GM18505 (cell line): ENCODE results near the gene HERC2.
"Not testable (repeated sequence)": the region's sequence is repeated elsewhere in the genome, so short reads cannot be mapped to it uniquely, and the experiment has no call there.

Experiments used
- ATAC-seq: cut with Tn5 transposase; IDR thresholded peaks from one replicate; pipeline ENCODE4 v1.9.1; 2021; ENCODE audit not compliant: unreplicated experiment
- POLR2A ChIP-seq: IDR thresholded peaks from 4 replicates; pipeline ENCODE4 v1.6.1; 2011; ENCODE audit warnings: borderline replicate concordance; ENCODE audit not compliant: insufficient read depth, insufficient read length; ENCODE audit errors: extremely low read depth

Gene HERC2

DNA sequence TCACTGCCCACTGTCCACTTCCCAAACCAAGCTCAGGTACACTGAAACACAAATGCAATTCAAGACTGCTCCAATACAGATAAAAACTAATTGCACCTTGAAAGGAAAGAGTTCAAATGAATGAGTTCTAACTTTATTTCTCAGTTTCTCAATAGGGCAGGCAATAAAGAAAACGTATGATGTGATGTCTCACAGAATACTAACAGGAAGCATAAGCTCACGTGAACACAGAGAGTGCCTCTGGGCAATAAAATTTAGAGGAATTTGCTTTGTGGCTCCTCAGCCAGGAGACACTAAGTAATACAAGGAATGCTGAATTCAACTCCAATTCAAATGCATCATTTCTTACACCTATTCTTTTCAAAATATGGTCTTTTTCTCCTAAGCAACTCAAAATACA lies 140.6 kb downstream of the HERC2 start:
- ATAC-seq = no peak
- no peak for TF ChIP-seq POLR2A

DNA sequence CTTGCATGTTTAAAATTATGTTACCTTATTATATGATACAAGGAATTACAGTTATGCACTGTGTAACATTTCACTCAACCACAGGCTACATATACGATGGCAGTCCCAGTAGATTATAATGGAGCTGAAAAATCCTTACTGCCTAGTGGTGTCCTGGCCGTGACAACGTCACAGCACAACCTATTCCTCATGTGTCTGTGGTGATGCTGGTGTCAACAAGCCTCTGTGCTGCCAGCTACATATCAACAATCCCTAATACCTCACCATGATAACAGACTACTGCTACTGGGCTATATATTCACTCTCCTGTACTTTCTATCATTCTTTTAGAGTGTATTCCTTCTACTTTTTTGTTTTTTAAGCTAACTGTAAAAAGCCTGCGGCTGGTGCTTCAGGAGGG lies 142.7 kb downstream of the HERC2 start:
- ATAC-seq = no peak
- no peak for TF ChIP-seq POLR2A

DNA sequence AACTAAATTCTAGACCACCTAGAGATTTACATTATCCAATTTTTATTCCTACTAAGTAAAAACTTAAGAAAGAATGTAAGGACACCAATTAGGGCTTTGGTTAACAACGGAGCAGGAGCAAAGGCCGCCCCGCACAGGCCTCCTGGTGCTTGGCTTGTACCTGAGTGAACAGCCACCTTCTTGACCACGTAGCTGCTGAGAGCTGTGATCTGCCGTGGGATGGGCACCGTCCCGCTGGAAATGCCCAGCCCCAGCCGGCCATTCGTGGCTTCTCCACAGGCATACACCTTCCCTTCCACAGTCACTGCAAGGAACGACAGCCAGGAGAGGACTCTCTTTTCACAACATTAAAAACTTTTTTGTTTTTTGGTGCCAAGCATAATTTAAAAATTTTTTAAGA lies 143.3 kb downstream of the HERC2 start:
- TF ChIP-seq POLR2A = no peak
- no peak for ATAC-seq

DNA sequence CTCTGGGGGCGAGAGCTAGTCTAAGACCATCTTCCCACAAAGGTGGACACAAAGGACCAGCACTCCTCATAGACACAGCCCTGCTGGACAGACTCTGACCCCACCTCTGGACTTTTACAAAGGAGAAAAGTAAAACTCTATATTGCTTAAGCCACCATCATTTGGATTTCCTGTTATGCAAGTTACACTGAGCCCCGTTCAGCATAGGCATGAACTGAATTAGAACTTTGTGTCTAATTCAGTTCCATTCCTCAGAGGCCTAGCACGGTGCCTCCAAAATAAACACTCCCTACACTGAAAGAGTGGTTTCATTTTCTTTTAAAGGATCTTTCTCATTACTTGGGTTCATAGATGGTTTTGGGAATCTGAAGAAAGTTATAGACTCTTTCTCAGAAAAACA lies 143.7 kb downstream of the HERC2 start:
- ATAC-seq = no peak
- TF ChIP-seq POLR2A = no peak

DNA sequence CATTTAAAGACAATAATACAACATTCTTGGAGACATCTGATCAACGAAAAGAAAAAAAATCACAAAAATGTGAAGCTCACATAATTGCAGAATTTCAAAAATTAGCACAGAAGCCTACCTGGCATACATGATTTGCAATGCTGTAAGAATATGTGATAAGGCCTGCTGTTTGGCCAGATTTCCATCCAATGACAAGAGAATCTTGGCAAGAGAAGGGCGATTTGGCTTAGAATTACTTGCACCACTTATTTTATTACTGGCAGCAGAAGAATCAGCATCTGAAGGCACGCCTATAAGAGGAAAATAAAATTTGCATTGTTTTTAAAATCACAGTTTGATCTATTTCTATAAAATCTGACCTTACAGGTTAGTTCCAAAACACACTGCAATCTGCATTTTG lies 152.6 kb downstream of the HERC2 start:
- TF ChIP-seq POLR2A = no peak
- no peak for ATAC-seq

DNA sequence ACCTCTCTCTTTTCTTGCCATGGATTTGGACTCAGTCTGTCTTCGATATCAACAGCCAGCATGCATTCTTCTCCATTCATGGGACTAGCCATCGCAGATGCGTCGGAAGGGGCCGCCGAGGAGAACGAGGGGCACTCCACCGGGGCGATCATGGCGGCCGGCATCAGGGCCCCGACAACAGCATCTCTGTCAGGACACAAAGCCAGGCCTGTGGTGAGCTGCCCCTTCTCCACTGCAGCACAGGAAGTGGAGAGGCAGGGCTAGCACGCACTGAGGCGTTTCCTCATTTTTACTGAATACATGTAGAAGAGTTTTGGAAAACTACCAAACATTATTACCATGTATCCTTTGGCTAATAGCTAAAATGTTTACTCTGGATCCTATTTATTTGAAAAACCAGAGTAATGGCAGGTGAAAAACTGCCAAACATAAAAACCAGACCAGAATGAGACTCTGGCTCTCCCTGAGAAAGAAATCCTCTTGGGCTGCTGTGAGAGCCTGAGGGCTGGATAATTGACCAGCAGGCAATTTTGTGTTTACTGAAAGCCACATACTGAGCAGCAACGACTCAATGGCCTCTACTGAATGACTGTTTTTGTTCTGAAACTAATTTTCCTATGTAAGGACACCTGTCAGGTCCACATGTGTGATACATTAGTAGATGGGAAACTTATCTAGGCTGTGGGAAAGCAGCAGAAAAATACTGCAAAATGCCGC lies 153.4 kb downstream of the HERC2 start:
- ATAC-seq = not testable (repeated sequence)

DNA sequence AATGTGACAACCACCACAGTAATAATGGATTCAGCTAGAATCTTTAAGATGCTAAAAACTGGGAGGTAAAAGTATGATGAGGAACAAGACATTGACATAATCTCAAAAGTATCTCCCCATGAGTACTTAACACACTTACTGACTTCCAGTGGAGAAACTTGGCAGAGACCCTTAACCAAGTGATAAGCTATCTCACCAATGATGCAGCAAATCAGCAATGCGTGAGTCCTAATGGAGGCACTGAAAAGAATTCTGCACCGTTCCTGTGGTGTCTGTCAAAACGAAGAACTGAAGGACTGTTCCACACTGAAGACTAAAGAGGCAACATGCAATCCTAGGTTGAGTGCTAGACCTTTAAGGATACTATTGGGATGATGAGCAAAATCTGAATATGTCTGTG lies 154.9 kb downstream of the HERC2 start:
- ATAC-seq = no peak
- TF ChIP-seq POLR2A = no peak

DNA sequence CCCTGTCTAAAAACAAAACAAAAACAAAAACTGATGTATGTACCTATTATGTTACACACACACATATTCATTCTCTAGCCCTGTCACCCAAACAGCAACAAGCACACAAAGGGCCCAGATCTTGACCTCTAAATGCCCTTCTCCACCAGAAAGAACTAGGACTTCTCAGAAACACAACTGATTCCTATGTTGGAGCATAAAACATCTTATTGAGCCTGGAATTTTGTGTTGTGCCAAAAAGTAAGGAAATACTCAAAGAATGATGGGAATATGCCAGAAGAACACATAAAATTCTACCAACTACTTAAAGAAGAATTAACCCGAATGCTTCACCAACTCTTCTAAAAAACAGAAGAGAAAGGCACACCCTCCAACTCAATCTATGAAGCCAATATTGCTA lies 156.2 kb downstream of the HERC2 start:
- TF ChIP-seq POLR2A = no peak
- no peak for ATAC-seq

DNA sequence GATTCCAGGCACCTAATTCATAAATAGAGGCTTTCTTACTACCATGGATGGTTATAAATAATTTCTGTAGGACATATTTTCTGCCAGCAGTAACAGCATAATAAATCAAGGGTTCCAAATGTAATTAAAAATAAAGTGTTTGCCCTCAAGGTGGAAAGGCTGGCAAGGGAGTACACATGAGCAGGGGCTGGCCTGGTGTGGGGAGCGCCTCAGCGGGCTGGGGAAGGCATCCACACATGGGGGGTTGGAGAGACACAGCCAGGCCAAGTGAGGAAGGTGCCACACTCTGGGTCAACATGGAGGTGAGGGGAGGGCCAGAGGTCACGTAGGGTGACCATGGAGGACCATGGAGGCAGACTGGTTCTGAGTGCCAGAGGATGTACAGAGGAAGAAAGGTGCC lies 157.1 kb downstream of the HERC2 start:
- no peak for TF ChIP-seq POLR2A

DNA sequence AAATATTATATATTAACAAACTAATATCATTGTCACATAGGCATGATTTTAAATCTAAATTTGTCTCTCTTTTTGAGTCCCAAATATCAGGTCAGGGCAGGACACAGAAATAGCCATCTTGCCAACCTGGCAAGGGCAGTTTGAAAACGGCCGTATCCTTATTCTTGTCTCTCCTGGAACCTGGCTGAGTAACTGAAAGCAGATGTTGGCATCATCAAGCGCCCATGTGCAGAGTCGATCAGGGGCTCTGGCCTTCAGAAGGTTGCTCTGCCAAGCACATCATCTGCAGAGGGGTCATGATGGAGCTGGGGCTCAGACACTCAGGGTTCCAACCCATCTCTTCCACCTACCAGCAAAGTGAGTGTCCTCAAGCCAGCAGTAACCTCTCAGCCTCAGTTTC lies 167.7 kb downstream of the HERC2 start:
- no peak for TF ChIP-seq POLR2A
- no peak for ATAC-seq

More for the DNA sequence above, 157.1 kb downstream of the HERC2 start:
- no peak for ATAC-seq

DNA sequence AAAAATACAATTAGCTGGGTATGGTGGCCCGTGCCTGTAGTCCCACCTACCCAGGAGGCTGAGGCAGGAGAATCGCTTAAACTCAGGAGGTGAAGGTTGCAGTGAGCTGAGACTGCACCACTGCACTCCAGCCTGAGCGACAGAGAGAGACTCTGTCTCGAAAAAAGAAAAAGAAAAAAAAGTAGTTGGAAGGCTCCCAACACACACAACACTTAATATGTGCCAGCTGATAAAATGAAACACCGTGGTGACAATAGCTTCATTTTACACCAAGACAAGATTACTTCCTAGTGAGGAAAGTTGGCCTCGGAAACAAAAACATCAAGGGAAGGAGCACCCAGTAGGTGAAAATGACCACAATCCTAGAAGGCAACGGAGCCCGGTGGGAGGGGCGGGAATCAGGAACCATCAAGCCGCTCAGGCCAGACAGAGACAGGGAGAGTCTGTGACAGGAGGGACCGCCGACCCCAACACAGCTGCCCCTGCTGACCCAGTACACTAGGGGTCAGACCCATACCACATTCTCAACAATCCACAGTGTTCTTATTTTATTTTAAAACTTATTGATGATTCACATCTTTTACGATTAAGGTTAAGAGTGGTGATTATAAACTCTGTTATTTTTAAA lies 168.4 kb downstream of the HERC2 start:
- TF ChIP-seq POLR2A = no peak
- no peak for ATAC-seq

DNA sequence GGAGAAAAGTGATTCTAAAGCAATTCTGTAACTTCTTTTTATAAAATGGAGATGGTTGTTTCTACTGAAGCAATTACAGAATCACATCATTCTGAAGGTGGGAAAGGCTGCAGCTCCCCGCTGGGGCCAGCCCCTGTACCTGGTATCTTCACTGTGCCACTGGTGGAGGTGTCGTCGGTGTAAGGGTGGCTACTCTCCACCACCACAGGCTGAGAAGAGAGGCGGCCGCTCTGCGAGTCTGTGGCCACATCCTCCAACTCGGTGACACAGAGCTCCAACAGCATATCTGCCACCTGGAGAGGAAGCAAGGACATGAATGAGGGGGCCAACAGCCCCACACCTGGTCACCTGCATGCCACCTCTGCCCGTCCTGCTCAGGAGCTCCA lies 169.4 kb downstream of the HERC2 start:
- not testable (repeated sequence) for ATAC-seq

DNA sequence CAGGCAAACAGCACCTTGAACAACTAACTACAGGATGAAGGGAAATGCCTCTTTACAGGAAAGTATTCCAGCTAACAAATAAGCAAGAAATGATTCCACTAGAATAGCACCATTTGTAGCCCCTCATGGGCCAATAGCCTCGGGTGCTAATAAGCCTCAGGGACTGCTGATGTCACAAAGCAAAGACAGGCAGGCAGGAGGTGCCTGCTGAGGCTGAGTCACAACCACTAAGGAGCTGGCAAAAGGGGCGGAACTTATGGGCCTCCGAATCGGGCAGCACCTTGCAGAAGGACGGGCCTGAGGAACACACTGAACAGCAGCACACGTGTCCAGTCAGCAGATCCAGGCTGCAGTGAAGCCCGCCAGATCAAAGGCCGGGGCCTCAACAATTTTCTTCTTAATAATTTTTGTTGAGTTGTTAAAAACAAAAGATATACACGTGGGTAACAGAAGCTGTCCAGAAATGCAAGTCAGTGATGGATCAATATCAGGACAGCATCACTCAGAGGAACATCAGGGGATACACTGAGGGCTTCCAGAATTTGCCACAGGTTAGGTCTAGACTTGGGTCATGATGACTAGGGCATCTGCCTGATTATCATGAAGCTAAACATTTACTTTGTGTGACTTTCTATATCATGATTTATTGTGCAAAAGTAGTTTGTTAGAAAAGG lies 170.0 kb downstream of the HERC2 start:
- not testable (repeated sequence) for ATAC-seq

DNA sequence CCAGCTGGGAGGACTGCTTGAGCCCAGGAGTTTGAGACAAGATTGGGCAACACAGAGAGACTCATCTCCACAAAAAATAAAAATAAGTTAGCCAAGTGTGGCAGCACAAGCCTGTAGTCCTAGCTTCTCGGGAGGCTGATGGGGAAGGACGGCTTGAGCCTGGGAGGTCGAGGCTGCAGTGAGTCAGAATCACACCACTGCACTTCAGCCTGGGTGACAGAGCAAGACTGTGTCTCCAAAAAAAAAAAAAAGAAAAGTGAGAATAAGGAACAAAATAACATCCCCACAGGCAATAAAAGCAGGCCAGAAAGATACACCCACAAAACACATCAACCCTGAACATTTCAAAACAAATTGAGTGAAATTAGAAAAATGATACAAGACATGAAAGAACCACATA lies 174.2 kb downstream of the HERC2 start:
- no peak for TF ChIP-seq POLR2A
- no peak for ATAC-seq

DNA sequence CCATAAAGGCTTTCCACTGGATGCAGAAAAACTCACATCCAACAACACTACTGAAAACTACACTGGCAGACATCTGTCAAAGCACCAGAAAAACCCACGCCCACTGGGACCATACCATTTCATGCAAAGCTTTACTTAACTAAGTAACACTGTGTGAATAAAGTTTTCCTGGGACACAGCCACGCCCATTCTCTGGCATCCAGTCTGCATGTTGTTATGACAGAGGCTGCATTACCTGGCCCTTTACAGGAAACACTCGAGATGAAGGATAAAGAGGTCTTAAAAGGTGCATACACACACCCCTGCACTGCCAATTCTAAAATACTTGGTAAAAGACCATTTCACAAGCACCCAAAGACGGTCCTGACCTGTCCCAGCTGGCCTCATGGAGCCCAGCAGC lies 176.6 kb downstream of the HERC2 start:
- ATAC-seq = not testable (repeated sequence)

DNA sequence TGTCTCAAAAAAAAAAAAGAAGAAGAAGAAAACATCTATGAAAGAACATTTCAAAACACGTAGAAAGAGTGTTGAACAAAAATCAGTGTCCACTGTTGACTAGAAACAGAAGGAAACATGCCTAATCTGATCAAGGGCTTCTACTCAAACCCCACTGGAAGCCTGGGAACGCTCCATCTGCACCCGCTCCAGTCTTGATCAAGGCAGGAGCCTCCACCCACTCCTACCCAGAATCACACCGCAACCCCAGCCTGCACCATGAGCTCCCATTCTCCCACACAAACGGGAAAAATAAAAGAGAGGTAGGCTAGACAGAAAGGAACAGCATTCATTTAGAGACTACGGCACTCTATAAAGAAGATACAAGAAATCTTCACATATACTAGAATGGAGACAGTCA lies 181.9 kb downstream of the HERC2 start:
- no peak for TF ChIP-seq POLR2A

DNA sequence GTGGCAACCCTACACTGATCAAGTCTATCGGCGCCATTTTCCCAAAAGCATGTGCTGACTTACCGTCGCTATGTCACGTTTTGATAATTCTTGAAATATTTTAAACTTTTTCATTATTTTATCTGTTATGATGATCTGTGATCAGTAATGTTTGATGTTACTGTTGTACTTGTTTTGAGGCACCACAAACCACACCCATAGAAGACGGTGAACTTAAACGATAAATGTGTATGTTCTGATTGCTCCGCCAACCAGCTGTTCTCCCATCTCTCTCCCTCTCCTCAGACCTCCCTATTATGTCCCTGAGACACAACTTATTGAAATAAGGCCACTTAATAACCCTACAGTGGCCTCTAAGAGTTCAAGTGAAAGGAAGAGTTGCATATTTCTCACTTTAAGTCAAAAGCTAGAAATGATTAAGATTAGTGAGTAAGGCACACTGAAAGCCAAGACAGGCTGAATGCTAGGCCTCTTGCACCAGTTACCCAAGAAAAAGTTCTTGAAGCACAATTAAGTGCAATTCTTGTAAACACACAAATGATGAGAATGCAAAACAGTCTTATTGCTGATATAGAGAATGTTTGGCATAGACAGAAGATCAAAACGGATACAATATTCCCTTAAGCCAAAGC lies 184.5 kb downstream of the HERC2 start:
- not testable (repeated sequence) for ATAC-seq

More for the DNA sequence above, 181.9 kb downstream of the HERC2 start:
- no peak for ATAC-seq

DNA sequence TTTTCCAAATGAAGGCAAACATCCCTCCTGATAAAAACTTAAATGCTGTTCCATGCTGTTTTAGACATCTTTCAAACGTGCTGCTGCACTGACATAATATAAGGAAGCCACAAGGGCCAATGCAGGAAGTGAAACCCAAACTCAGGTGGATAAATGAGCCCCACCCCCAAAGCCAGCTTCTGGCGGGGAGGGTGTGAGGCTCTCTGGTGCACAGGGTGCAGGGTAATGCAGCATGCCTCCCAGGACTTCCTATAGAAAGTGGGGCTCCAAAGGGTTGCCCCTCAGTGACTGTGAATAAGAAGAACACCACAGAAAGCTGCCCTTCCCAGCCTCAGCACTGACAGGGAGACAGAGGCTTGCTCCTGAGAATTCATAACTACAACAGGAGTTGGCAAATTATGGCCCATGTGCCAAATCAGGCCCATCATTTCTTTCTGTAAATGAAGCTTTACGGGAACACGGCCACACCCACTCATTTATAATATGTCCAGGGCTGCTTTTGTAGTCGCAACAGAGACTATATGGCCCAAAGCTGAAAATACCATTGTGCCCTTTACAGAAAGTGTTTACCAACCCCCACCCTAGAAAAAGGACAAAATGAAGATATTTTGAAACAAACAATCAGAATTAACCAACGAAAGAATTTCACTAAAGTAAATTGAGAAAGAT lies 185.6 kb downstream of the HERC2 start:
- peak; percentile 95 for ATAC-seq
